Natural killer cell (primary cell): ENCODE data around the gene CST7. TPM values are rescaled to one million over a fixed set of nuclear protein-coding genes. Genes with fewer than 3 reads are reported as not detected.

Source experiments
- ATAC-seq, 3 donors: fragments of 150-1000 bp in 2 of 3; fragments of 200-7000 bp in 1 of 3; cut with Tn5 transposase; 1 replicate in 1 of 3; 2 replicates in 2 of 3; pipeline ENCODE4 v1.10.0; 2021; ENCODE audit warnings: mild to moderate bottlenecking in 2 of 3, moderate library complexity in 2 of 3
- DNase-seq, 2 donors: peaks; one replicate each; pipeline versions ENCODE4 v3.0.0 to v3.0.0-alpha.2; 2013 to 2021; ENCODE audit warnings: mixed read lengths in 1 of 2
- H3K27ac ChIP-seq: one replicate; pipeline ENCODE4 v1.5.1; 2013; ENCODE audit warnings: mild to moderate bottlenecking, low read length
- H3K27me3 ChIP-seq: one replicate; pipeline ENCODE4 v1.6.1; 2013; ENCODE audit warnings: low read length; ENCODE audit not compliant: control insufficient read depth, insufficient read depth
- H3K36me3 ChIP-seq: one replicate; pipeline ENCODE4 v1.6.1; 2013; ENCODE audit warnings: low read length; ENCODE audit not compliant: control insufficient read depth, insufficient read depth
- H3K4me1 ChIP-seq: one replicate; pipeline ENCODE4 v1.6.1; 2013; ENCODE audit warnings: low read length; ENCODE audit not compliant: control insufficient read depth, insufficient read depth
- H3K4me3 ChIP-seq: one replicate; pipeline ENCODE4 v1.5.1; 2013; ENCODE audit warnings: low read length
- H3K9me3 ChIP-seq: one replicate; pipeline ENCODE4 v1.6.1; 2013; ENCODE audit warnings: low read length; ENCODE audit not compliant: control insufficient read depth, insufficient read depth
- H3K27ac Mint-ChIP-seq, 2 donors: one replicate each; pipeline ENCODE4 v1.8.0; 2022; ENCODE audit warnings: mild to moderate bottlenecking in 2 of 2, mixed read lengths in 2 of 2, moderate library complexity in 1 of 2
- H3K27me3 Mint-ChIP-seq, 2 donors: one replicate each; pipeline ENCODE4 v1.8.0; 2022; ENCODE audit warnings: low read depth in 2 of 2, mixed read lengths in 2 of 2
- H3K36me3 Mint-ChIP-seq: one replicate; pipeline ENCODE4 v1.8.0; 2022; ENCODE audit warnings: mixed read lengths
- H3K4me1 Mint-ChIP-seq, 2 donors: one replicate each; pipeline ENCODE4 v1.8.0; 2022; ENCODE audit warnings: mixed read lengths in 2 of 2
- H3K4me3 Mint-ChIP-seq: one replicate; pipeline ENCODE4 v1.8.0; 2022; ENCODE audit warnings: mild to moderate bottlenecking, moderate library complexity, mixed read lengths
- H3K9me3 Mint-ChIP-seq, 2 donors: one replicate each; pipeline ENCODE4 v1.8.0; 2022; ENCODE audit warnings: mixed read lengths in 2 of 2
- CTCF ChIP-seq: fragments of 200-600 bp; IDR thresholded peaks from one replicate; pipeline ENCODE4 v1.8.0; 2022; ENCODE audit warnings: antibody characterized with exemption
- WGBS: methylation state at CpG from one replicate; pipeline ENCODE4 v1.1.7; 2013; ENCODE audit warnings: missing lambda C conversion rate; ENCODE audit not compliant: insufficient coverage; 5-methylcytosine and 5-hydroxymethylcytosine counted together
- intact Hi-C: fragments of 100-400 bp; cut with micrococcal nuclease; formaldehyde crosslinking; loops from one replicate; pipeline ENCODE4 v1.14.2; 2022
- total RNA-seq, 4 donors: library from RNA; stranded (reverse); fragments of 120-200 nt in 1 of 4; gene quantifications; one replicate each; pipeline versions ENCODE4 v1.2.3 to v1.2.4, GENCODE V29; 2013 to 2022

CST7 gene
- total RNA-seq, 3 donors from 2014 or later (not counting 1 experiment from before 2014, with no cell fraction given), result 590 to 700 (median 619) TPM

- Histone ChIP-seq H3K4me1 (peaks cover 92% of the 10 kb centered on the region), H3K27me3 (no peaks in the 10 kb centered on the region), H3K27ac (peak overlapping the region; percentile 98), H3K4me3 (no peak overlapping the region), H3K36me3 (peaks cover 80% of the 10 kb centered on the region), H3K9me3 (no peaks in the 10 kb centered on the region)
- peak; percentile 20 to 35 for DNase-seq
- intact Hi-C loops, result loop anchor here (10.0 kb wide), 3 partner anchors 811 to 1591 kb away; partner anchors contain the start of gene GZF1
- WGBS, result 72% methylated on average over 22 of the region's 22 CpGs
- H3K36me3 Mint-ChIP-seq, result peaks cover 5% of the 10 kb centered on the region
- TF ChIP-seq CTCF, result no peak
- peak overlapping the region; percentile 80 for H3K4me3 Mint-ChIP-seq
- peak overlapping the region; percentile 98 to 100 for H3K27ac Mint-ChIP-seq
- H3K4me1 Mint-ChIP-seq, result peaks cover 88 to 94% of the 10 kb centered on the region in 2 donors
- ATAC-seq, result no peak
- no peaks in the 10 kb centered on the region for H3K27me3 Mint-ChIP-seq
- H3K9me3 Mint-ChIP-seq, result no peaks in the 10 kb centered on the region
Measured at GRCh38 chr20:24956001-24956841, 7.2 kb downstream of the CST7 start.

- Mint-ChIP-seq H3K9me3 (no peaks in the 10 kb centered on the region), H3K36me3 (peaks cover 6% of the 10 kb centered on the region), H3K4me1 (peaks cover 90 to 94% of the 10 kb centered on the region in 2 donors), H3K27ac (peak overlapping the region; percentile 98 to 100), H3K27me3 (no peaks in the 10 kb centered on the region), H3K4me3 (peak overlapping the region; percentile 61)
- no peak for ATAC-seq
- H3K9me3 ChIP-seq, result no peaks in the 10 kb centered on the region
- peaks cover 92% of the 10 kb centered on the region for H3K4me1 ChIP-seq
- 92% methylated on average over 18 of the region's 18 CpGs for WGBS
- TF ChIP-seq CTCF, result no peak
- H3K27ac ChIP-seq, result peak overlapping the region; percentile 99
- no peaks in the 10 kb centered on the region for H3K27me3 ChIP-seq
- peaks cover 79% of the 10 kb centered on the region for H3K36me3 ChIP-seq
- no peak overlapping the region for H3K4me3 ChIP-seq
- peak in 1 of 2 donors; percentile 17 for DNase-seq
- intact Hi-C loops, result loop anchor here (10.0 kb wide), 3 partner anchors 813 to 1593 kb away; partner anchors contain the start of gene GZF1
Measured at GRCh38 chr20:24957326-24958016, 8.4 kb downstream of the CST7 start.

GRCh38 chr20:24958506-24959385 is 9.7 kb downstream of the CST7 start:
- H3K27me3 Mint-ChIP-seq, result no peaks in the 10 kb centered on the region
- peak overlapping the region; percentile 99 for H3K27ac ChIP-seq
- peaks cover 79% of the 10 kb centered on the region for H3K36me3 ChIP-seq

More at GRCh38 chr20:24958506-24959385, 9.7 kb downstream of the CST7 start:
- Mint-ChIP-seq H3K4me3 (peak overlapping the region; percentile 84), H3K27ac (peak overlapping the region; percentile 98 to 100), H3K9me3 (no peaks in the 10 kb centered on the region), H3K4me1 (peaks cover 91 to 94% of the 10 kb centered on the region in 2 donors), H3K36me3 (peaks cover 17% of the 10 kb centered on the region)
- H3K27me3 ChIP-seq, result no peaks in the 10 kb centered on the region
- no peak overlapping the region for H3K4me3 ChIP-seq
- ATAC-seq (no peak), DNase-seq (peak in 1 of 2 donors; percentile 25)
- peaks cover 92% of the 10 kb centered on the region for H3K4me1 ChIP-seq
- WGBS, result 59% methylated on average over 16 of the region's 20 CpGs
- H3K9me3 ChIP-seq, result no peaks in the 10 kb centered on the region
- intact Hi-C loops, result loop anchor here (10.0 kb wide), 3 partner anchors 814 to 1594 kb away; partner anchors contain the start of gene GZF1
- no peak for TF ChIP-seq CTCF
